ENCODE results near the gene LDLRAD4.

Gene LDLRAD4

GRCh38 chr18:13594551-13594950 lies 376.0 kb downstream of the LDLRAD4 start:
- intact Hi-C loops (cut with DNase I; ENCODE audit: low total_unique reads): no loop called here
- H3K9me3 ChIP-seq: peaks cover 0 to 21% (median 20%) of the 10 kb centered on the region in 3 donors
- peaks cover 0 to 6% (median 0%) of the 10 kb centered on the region in 3 donors for H3K36me3 ChIP-seq
- H3K27me3 ChIP-seq: no peaks in the 10 kb centered on the region
- H3K4me3 ChIP-seq: no peak overlapping the region
- no peaks in the 10 kb centered on the region for H3K4me1 ChIP-seq
- TF ChIP-seq CTCF (IDR thresholded peaks at IDR 0.05): no peak
- DNase-seq: no peak
- no peak overlapping the region for H3K27ac ChIP-seq

GRCh38 chr18:13597068-13597467 lies 378.5 kb downstream of the LDLRAD4 start:
- TF ChIP-seq CTCF (IDR thresholded peaks at IDR 0.05): no peak
- Histone ChIP-seq H3K4me1 (no peaks in the 10 kb centered on the region), H3K4me3 (no peak overlapping the region), H3K27ac (no peak overlapping the region), H3K9me3 (peaks cover 0 to 21% (median 20%) of the 10 kb centered on the region in 3 donors), H3K36me3 (peaks cover 0 to 6% (median 0%) of the 10 kb centered on the region in 3 donors), H3K27me3 (no peaks in the 10 kb centered on the region)
- intact Hi-C loops (cut with DNase I; ENCODE audit: low total_unique reads): no loop called here
- no peak for DNase-seq

GRCh38 chr18:13598591-13598990 lies 380.0 kb downstream of the LDLRAD4 start:
- Histone ChIP-seq H3K4me3 (no peak overlapping the region), H3K27ac (no peak overlapping the region), H3K27me3 (no peaks in the 10 kb centered on the region), H3K9me3 (peaks cover 0 to 21% (median 20%) of the 10 kb centered on the region in 3 donors), H3K36me3 (peaks cover 0 to 6% (median 0%) of the 10 kb centered on the region in 3 donors), H3K4me1 (no peaks in the 10 kb centered on the region)
- intact Hi-C loops (cut with DNase I; ENCODE audit: low total_unique reads): no loop called here
- DNase-seq: no peak
- no peak for TF ChIP-seq CTCF (IDR thresholded peaks at IDR 0.05)

GRCh38 chr18:13599031-13599430 lies 380.5 kb downstream of the LDLRAD4 start:
- DNase-seq: no peak
- Histone ChIP-seq H3K27ac (no peak overlapping the region), H3K27me3 (no peaks in the 10 kb centered on the region), H3K9me3 (peaks cover 0 to 21% (median 20%) of the 10 kb centered on the region in 3 donors), H3K36me3 (peaks cover 0 to 6% (median 0%) of the 10 kb centered on the region in 3 donors), H3K4me3 (no peak overlapping the region), H3K4me1 (no peaks in the 10 kb centered on the region)
- TF ChIP-seq CTCF (IDR thresholded peaks at IDR 0.05): no peak
- intact Hi-C loops (cut with DNase I; ENCODE audit: low total_unique reads): no loop called here

GRCh38 chr18:13603304-13604019 lies 384.9 kb downstream of the LDLRAD4 start:
- Histone ChIP-seq H3K9me3 (peaks cover 0 to 4% (median 2%) of the 10 kb centered on the region in 3 donors), H3K4me3 (no peak overlapping the region), H3K4me1 (no peaks in the 10 kb centered on the region), H3K27me3 (no peaks in the 10 kb centered on the region), H3K36me3 (no peaks in the 10 kb centered on the region), H3K27ac (no peak overlapping the region)
- DNase-seq: no peak
- intact Hi-C loops (cut with DNase I; ENCODE audit: low total_unique reads): no loop called here
- TF ChIP-seq CTCF (IDR thresholded peaks at IDR 0.05): no peak

All from tibial artery (tissue), 4 donors.